ENCODE measurements around the gene PARVB. TPM values are rescaled to one million over a fixed set of nuclear protein-coding genes. Genes with fewer than 3 reads are reported as not detected.

The PARVB gene
- total RNA-seq, 2 experiments from 2014 or later, result 42.7 to 45.9 TPM

DNA sequence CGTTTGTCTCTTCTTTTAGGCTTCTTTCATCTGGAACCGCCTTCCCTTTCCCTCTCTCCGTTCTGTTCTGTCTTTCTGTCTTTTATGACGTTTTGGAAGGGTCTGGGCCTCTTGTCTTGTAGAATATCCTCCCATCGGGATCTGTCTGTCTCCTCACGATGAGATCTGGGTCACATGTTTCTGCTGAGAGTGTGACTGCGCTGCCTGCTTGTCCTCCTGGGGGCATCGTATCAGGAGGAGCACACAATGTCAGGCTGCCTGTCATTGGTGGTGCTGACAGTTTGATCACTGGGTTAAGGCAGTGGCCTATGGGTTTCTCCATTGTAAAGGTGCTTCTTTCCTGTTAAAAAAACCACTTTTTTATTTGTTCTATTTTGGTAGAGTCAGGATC lies 96.2 kb downstream of the PARVB start:
- no peak overlapping the region for H3K4me3 Mint-ChIP-seq
- intact Hi-C loops (cut with DNase I, micrococcal nuclease), result no loop called here
- ATAC-seq (no peak), DNase-seq (no peak)
- no peak overlapping the region for H3K27ac Mint-ChIP-seq
- ChIA-PET POLR2A (no interaction called here), CTCF (no interaction called here)
- H3K27me3 Mint-ChIP-seq, result no peaks in the 10 kb centered on the region
- H3K9me3 Mint-ChIP-seq (ENCODE audit: low read depth), result no peaks in the 10 kb centered on the region
- H3K4me1 Mint-ChIP-seq, result no peaks in the 10 kb centered on the region
- H3K36me3 Mint-ChIP-seq (ENCODE audit: low read depth), result peaks cover 4% of the 10 kb centered on the region

DNA sequence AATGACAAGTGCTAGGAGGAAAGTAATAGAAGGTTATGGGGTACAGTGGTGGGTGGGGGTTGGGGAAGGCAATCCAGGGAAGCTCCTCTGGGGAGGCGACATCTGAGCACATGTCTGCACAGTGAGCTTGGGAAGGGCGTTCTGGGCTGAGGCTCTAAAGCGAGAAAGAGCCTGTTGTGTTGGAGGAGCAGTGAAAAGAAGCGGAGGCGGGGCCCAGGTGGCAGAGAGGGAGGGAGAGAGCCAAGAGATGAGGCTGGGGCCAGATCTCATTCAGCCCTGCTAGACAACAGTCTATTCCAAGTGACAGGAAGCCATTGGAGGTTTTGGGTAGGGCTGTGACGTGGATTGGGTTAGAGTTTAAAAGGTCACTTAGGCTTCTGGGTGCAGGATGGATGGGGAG lies 101.3 kb downstream of the PARVB start:
- H3K36me3 Mint-ChIP-seq (ENCODE audit: low read depth), result peaks cover 13% of the 10 kb centered on the region
- H3K27me3 Mint-ChIP-seq, result peaks cover 2% of the 10 kb centered on the region
- DNase-seq, result no peak
- ChIA-PET CTCF (no interaction called here), POLR2A (no interaction called here)
- H3K9me3 Mint-ChIP-seq (ENCODE audit: low read depth), result peaks cover 14% of the 10 kb centered on the region
- no peaks in the 10 kb centered on the region for H3K4me1 Mint-ChIP-seq
- no peak for ATAC-seq
- intact Hi-C loops (cut with DNase I, micrococcal nuclease), result no loop called here
- H3K27ac Mint-ChIP-seq, result no peak overlapping the region
- H3K4me3 Mint-ChIP-seq, result no peak overlapping the region

DNA sequence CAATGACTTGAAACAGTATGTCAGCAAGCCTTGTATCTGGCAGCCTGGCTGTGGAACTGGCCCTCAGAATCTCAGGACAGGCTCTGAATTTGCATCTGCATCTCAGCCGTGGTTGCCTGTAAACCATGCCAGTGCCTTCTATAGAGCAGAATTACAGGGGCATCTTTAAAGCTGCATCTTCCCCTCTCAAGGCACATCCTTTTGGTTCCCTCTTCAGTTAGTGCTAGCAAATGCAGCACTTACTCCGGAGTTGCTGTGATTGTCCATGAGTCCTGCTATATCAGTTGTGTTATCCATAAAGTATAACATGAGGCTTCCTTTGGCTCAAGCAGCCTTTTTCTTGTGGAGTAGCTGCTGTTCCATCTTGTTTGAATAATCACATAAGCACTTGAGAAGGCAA lies 102.7 kb downstream of the PARVB start:
- ATAC-seq (no peak), DNase-seq (no peak)
- ChIA-PET CTCF (interaction anchor here (0.7 to 1.0 kb wide), 2 partner anchors 41 to 45 kb away, joined by 3 read pairs; no protein-coding TSS in a partner anchor), POLR2A (interaction anchor here (0.7 kb wide), 1 partner anchor 292 kb away, joined by 11 read pairs; no protein-coding TSS in a partner anchor)
- H3K27ac Mint-ChIP-seq, result no peak overlapping the region
- H3K9me3 Mint-ChIP-seq (ENCODE audit: low read depth), result peaks cover 14% of the 10 kb centered on the region
- peaks cover 2% of the 10 kb centered on the region for H3K27me3 Mint-ChIP-seq
- H3K36me3 Mint-ChIP-seq (ENCODE audit: low read depth), result peaks cover 13% of the 10 kb centered on the region
- intact Hi-C loops (cut with DNase I, micrococcal nuclease), result no loop called here
- no peak overlapping the region for H3K4me3 Mint-ChIP-seq
- no peaks in the 10 kb centered on the region for H3K4me1 Mint-ChIP-seq

DNA sequence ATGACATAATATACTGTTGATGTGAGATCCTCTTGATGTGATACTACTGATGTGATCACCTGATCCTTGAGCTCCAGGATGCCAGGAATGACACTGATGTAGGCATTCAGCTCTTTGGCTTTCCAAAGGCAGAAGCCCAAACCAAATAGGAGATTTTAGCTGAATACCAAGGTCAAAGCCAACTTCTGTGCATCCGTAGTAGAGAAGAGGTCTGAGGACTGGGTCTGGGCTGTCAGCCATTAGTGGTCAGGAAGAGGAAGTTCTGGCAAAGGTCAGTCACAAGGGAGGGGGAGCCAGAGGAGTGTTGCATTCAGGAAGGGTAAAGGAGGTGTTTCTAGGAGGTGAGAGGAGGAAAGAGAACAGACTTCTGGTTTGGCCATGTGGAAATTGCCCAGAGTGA lies 103.3 kb downstream of the PARVB start:
- H3K27ac Mint-ChIP-seq, result no peak overlapping the region
- CTCF ChIA-PET, result interaction anchor here (0.6 to 1.0 kb wide), 3 partner anchors 18 to 46 kb away, joined by 3 read pairs; no protein-coding TSS in a partner anchor
- H3K4me3 Mint-ChIP-seq, result no peak overlapping the region
- DNase-seq, result no peak
- intact Hi-C loops (cut with DNase I, micrococcal nuclease), result no loop called here
- ATAC-seq, result no peak
- POLR2A ChIA-PET, result interaction anchor here (0.7 kb wide), 1 partner anchor 293 kb away, joined by 11 read pairs; no protein-coding TSS in a partner anchor
- H3K4me1 Mint-ChIP-seq, result no peaks in the 10 kb centered on the region
- peaks cover 14% of the 10 kb centered on the region for H3K9me3 Mint-ChIP-seq (ENCODE audit: low read depth)
- H3K36me3 Mint-ChIP-seq (ENCODE audit: low read depth), result peaks cover 13% of the 10 kb centered on the region
- H3K27me3 Mint-ChIP-seq, result peaks cover 2% of the 10 kb centered on the region

DNA sequence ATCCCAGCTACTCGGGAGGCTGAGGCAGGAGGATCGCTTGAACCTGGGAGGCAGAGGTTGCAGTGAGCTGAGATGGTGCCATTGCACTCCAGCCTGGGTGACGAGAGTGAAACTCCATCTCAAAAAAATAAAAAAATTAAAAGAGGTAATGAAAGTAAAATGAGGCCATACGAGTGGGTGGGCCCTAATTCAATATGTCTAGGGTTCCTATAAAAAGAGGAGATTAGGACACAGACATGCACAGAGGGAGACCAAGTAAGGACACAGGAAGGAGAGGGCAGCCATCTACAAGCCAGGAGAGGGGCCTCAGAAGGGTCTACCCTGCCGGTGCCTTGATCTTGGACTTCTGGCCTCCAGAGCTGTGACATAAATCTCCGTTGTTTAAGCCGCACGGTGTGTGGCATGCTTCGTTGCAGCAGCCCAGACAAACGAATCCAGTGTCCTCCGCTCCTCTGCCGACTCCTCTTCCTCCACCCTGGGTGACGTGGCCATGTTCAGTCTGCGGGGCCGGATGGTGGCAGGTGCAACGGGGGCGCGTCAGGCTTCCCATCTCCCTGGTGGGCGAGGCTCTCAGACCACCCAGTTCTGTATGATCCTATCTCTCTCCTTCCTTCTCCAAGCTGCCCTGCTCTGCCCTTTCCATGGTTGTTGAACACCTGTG lies 105.0 kb downstream of the PARVB start:
- H3K36me3 Mint-ChIP-seq (ENCODE audit: low read depth), result peaks cover 10% of the 10 kb centered on the region
- ChIA-PET CTCF (interaction anchor here (0.7 kb wide), 1 partner anchor 128 kb away, joined by 3 read pairs; no protein-coding TSS in a partner anchor), POLR2A (no interaction called here)
- peaks cover 2% of the 10 kb centered on the region for H3K27me3 Mint-ChIP-seq
- DNase-seq (no peak), ATAC-seq (no peak)
- no peak overlapping the region for H3K4me3 Mint-ChIP-seq
- intact Hi-C loops (cut with DNase I, micrococcal nuclease), result no loop called here
- peaks cover 14% of the 10 kb centered on the region for H3K9me3 Mint-ChIP-seq (ENCODE audit: low read depth)
- no peaks in the 10 kb centered on the region for H3K4me1 Mint-ChIP-seq
- no peak overlapping the region for H3K27ac Mint-ChIP-seq

DNA sequence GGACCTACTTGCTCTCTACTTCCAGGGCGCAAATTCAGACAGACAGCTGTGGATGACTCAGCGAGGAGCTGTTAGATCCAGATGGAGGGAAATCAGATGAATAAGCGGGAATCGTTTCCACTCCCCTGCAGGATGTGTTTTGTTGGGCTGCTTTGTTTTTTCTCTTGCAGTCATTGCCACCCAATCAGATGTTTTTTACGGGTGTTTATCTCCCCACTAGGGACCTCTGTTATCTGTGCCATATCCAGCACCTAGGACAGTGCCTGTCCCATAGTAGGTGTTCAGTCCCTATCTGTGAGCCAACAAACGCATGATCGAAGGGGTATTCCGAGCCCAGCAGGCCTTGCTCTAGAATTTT lies 105.5 kb downstream of the PARVB start:
- DNase-seq, result no peak
- POLR2A ChIA-PET, result no interaction called here
- no peak for ATAC-seq
- no peak overlapping the region for H3K4me3 Mint-ChIP-seq
- peaks cover 11% of the 10 kb centered on the region for H3K36me3 Mint-ChIP-seq (ENCODE audit: low read depth)
- H3K4me1 Mint-ChIP-seq, result no peaks in the 10 kb centered on the region
- intact Hi-C loops (cut with DNase I, micrococcal nuclease), result no loop called here
- no peak overlapping the region for H3K27ac Mint-ChIP-seq
- CTCF ChIA-PET, result interaction anchor here (0.7 kb wide), 1 partner anchor 128 kb away, joined by 3 read pairs; no protein-coding TSS in a partner anchor
- peaks cover 14% of the 10 kb centered on the region for H3K9me3 Mint-ChIP-seq (ENCODE audit: low read depth)
- peaks cover 2% of the 10 kb centered on the region for H3K27me3 Mint-ChIP-seq

DNA sequence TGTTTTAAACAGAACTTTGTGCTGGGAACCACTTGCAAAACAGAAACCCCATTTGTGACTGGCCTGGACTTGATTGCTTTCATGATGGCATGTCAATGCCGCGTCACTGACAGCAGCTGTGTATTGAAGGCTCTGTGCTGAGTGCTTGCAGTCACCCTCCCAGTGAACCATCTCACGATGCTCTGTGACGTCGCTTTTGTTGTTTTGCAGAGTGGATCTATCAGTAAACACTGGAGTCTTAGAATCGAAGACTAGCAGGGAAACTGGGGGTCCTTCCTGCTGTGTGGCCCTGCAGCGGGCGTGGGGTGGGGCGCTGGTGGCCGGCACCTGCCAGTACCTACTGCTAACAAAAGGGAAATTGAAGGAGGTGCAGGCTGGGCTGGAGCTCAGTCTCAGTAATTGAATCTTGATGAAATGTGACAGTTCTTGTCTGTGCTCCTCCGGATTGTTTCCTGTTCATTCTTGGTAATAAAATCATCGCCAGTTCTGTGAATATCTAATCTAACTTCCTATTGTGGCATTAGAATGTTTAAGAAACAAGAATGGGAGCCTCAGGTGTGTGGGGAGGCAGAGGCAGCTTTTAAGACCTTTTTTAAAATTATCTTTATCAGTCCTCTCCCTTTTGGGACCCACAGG lies 106.1 kb downstream of the PARVB start:
- CTCF ChIA-PET, result interaction anchor here (0.7 kb wide), 1 partner anchor 129 kb away, joined by 3 read pairs; no protein-coding TSS in a partner anchor
- Mint-ChIP-seq H3K36me3 (ENCODE audit: low read depth) (peaks cover 15% of the 10 kb centered on the region), H3K27me3 (peaks cover 2% of the 10 kb centered on the region), H3K4me1 (no peaks in the 10 kb centered on the region), H3K4me3 (no peak overlapping the region), H3K9me3 (ENCODE audit: low read depth) (peaks cover 14% of the 10 kb centered on the region), H3K27ac (no peak overlapping the region)
- no peak for DNase-seq
- POLR2A ChIA-PET, result no interaction called here
- intact Hi-C loops (cut with DNase I, micrococcal nuclease), result no loop called here
- ATAC-seq, result no peak

DNA sequence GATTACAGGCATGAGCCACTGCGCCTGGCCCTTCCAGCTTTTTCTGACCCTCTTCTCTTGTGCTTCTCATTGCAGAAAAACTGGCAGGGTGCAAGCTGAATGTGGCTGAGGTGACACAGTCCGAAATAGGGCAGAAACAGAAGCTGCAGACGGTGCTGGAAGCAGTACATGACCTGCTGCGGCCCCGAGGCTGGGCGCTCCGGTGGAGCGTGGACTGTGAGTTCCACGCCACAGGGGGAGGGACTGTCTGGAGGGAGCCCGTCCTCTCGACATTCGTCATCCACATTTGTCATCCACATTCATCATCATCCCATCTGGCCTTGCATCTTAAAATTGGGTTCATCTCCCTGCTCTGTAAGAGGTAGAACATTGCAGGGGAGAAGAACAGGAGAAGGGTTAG lies 107.3 kb downstream of the PARVB start:
- CTCF ChIA-PET, result no interaction called here

DNA sequence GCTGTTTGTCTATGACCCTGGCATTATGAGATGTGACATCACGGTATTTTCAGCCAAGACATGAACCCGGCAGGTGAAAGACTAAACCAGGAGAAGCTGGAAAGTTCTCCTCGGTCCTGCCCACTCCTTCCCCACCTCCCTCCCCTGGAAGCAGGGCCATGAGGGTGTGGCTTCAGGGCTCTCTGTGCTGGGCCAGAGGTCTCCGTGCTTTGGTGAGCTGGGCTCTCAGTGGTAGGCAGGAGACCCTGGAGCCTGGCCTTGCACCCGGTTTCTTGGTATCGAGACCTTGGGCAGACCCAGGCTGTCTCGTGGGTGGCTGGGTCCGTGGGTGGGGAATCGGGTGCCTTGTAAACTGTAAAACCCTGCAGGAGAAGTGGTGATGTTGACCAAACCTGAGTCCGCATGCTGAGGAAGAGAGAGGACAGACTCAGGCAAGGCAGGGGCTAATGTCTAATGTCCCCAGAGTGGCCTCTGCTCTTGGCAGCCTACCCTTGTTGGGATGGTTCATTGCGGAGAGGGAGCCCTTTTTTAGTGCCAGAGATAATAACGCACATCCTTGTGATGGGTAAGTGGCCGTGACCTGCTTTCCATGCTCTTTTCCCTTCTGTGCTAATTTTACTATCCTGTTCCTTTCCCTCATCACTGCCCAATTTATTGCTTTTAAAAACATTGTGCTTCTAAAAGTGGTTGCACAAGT lies 108.0 kb downstream of the PARVB start:
- DNase-seq (no peak), ATAC-seq (no peak)
- POLR2A ChIA-PET, result no interaction called here

More for the DNA sequence above, 107.3 kb downstream of the PARVB start:
- DNase-seq, result no peak
- Mint-ChIP-seq H3K4me1 (no peaks in the 10 kb centered on the region), H3K4me3 (no peak overlapping the region), H3K27me3 (peaks cover 2% of the 10 kb centered on the region), H3K27ac (no peak overlapping the region), H3K36me3 (ENCODE audit: low read depth) (peaks cover 24% of the 10 kb centered on the region), H3K9me3 (ENCODE audit: low read depth) (peaks cover 17% of the 10 kb centered on the region)
- intact Hi-C loops (cut with DNase I, micrococcal nuclease), result no loop called here
- no peak for ATAC-seq
- POLR2A ChIA-PET, result no interaction called here

DNA sequence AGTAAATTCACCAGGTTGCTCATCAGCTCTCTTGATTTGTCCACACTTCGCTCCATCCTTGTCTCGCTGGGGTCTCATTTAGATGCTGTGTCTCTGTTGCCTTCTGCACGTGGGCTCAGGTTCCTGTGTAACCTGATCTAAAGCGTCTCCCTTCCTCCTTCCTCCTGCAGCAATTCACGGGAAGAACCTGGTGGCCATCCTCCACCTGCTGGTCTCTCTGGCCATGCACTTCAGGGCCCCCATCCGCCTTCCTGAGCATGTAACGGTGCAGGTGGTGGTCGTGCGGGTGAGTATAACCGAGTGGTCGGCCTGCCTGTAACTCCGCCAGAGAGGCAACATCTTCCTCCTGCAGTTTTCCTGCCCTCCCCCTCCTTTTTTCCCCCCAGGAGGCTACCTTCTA lies 108.6 kb downstream of the PARVB start:
- intact Hi-C loops (cut with DNase I, micrococcal nuclease), result no loop called here
- Mint-ChIP-seq H3K27me3 (no peaks in the 10 kb centered on the region), H3K36me3 (ENCODE audit: low read depth) (peaks cover 29% of the 10 kb centered on the region), H3K9me3 (ENCODE audit: low read depth) (peaks cover 21% of the 10 kb centered on the region), H3K27ac (no peak overlapping the region), H3K4me1 (no peaks in the 10 kb centered on the region), H3K4me3 (no peak overlapping the region)
- ATAC-seq, result no peak
- POLR2A ChIA-PET, result no interaction called here
- CTCF ChIA-PET, result no interaction called here
- DNase-seq, result no peak

More for the DNA sequence above, 108.0 kb downstream of the PARVB start:
- Mint-ChIP-seq H3K4me3 (no peak overlapping the region), H3K36me3 (ENCODE audit: low read depth) (peaks cover 27% of the 10 kb centered on the region), H3K27ac (no peak overlapping the region), H3K4me1 (no peaks in the 10 kb centered on the region), H3K9me3 (ENCODE audit: low read depth) (peaks cover 19% of the 10 kb centered on the region), H3K27me3 (peaks cover 2% of the 10 kb centered on the region)
- CTCF ChIA-PET, result no interaction called here
- intact Hi-C loops (cut with DNase I, micrococcal nuclease), result no loop called here

DNA sequence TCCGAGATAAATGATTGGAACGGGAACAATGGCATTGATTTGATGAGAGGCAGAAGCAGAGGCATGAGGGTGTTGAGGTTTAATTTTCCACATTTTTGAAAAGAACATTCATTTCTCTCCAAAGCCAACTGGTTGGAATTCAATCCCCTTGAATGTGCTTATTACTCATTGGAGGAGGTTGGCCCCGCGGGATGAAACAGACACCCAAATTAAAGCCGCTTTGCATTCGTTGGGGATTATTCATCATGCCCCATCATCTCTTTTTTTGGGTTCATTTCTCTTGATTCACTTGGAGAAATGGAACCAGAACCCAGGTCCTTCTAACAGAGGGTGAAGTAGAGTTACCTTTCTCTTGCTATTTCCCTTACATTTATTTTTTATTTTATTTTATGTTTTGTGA lies 109.1 kb downstream of the PARVB start:
- intact Hi-C loops (cut with DNase I, micrococcal nuclease), result no loop called here
- DNase-seq (no peak), ATAC-seq (no peak)
- H3K4me1 Mint-ChIP-seq, result no peaks in the 10 kb centered on the region
- H3K27ac Mint-ChIP-seq, result no peak overlapping the region
- no peak overlapping the region for H3K4me3 Mint-ChIP-seq
- POLR2A ChIA-PET, result no interaction called here
- H3K36me3 Mint-ChIP-seq (ENCODE audit: low read depth), result peaks cover 33% of the 10 kb centered on the region
- H3K27me3 Mint-ChIP-seq, result no peaks in the 10 kb centered on the region
- H3K9me3 Mint-ChIP-seq (ENCODE audit: low read depth), result peaks cover 23% of the 10 kb centered on the region
- CTCF ChIA-PET, result no interaction called here

Measured in activated CD4-positive, alpha-beta T cell treated with anti-CD3 and anti-CD28 coated beads for 36 hours (primary cell).